PC-9 (cell line): ENCODE measurements around the gene UST. TPM values are rescaled to one million over a fixed set of nuclear protein-coding genes. Genes with fewer than 3 reads are reported as not detected.

ENCODE experiments used
- BruUV-seq: library from RNA; stranded (reverse); fragments of 400-500 nt; replicated peaks from 2 replicates; lab custom pipeline; 2021; lab: Mats Ljungman, UMichigan
- CTCF ChIA-PET: fragments of 300-600 bp; sonication (Branson Sonifier 250); formaldehyde crosslinking; loops from one replicate; lab custom pipeline; 2022; ENCODE audit warnings: antibody characterized with exemption; lab: Charles Lee
- POLR2A ChIA-PET: fragments of 300-600 bp; sonication (Branson Sonifier 250); formaldehyde crosslinking; loops from one replicate; lab custom pipeline; 2022; ENCODE audit warnings: antibody characterized with exemption; ENCODE audit not compliant: unreplicated experiment; lab: Charles Lee
- DNase-seq, 2 experiments: peaks; one replicate each; pipeline versions ENCODE4 v3.0.0 to v3.0.0-alpha.2; 2015 to 2022; ENCODE audit warnings: mixed read lengths in 1 of 2
- H2AFZ ChIP-seq: fragments of 200-600 bp; sonication (generic); 2 replicates; pipeline ENCODE4 v1.8.1; 2017; ENCODE audit warnings: antibody characterized with exemption
- H3F3A ChIP-seq: fragments of 200-600 bp; sonication (generic); 2 replicates; pipeline ENCODE4 v1.8.1; 2017; ENCODE audit warnings: antibody characterized with exemption, mild to moderate bottlenecking, low read depth; ENCODE audit not compliant: insufficient read depth
- H3K27ac ChIP-seq: fragments of 200-600 bp; sonication (generic); 2 replicates; pipeline ENCODE4 v1.6.1; 2016; ENCODE audit warnings: mixed run types
- H3K27me3 ChIP-seq: fragments of 200-600 bp; sonication (generic); 2 replicates; pipeline ENCODE4 v1.6.1; 2016; ENCODE audit warnings: low read depth, mixed run types; ENCODE audit not compliant: insufficient read depth
- H3K36me3 ChIP-seq: fragments of 200-600 bp; sonication (generic); 2 replicates; pipeline ENCODE4 v1.6.1; 2016; ENCODE audit warnings: low read depth, mixed run types
- H3K4me1 ChIP-seq: fragments of 200-600 bp; sonication (generic); replicated peaks from 2 replicates; pipeline ENCODE4 v1.6.1; 2016; ENCODE audit warnings: mixed run types; ENCODE audit not compliant: insufficient read depth
- H3K4me2 ChIP-seq: fragments of 200-600 bp; sonication (generic); 2 replicates; pipeline ENCODE4 v1.6.1; 2017; ENCODE audit warnings: mixed run types
- H3K4me3 ChIP-seq: fragments of 200-600 bp; sonication (generic); 2 replicates; pipeline ENCODE4 v1.6.1; 2016; ENCODE audit warnings: mixed run types
- H3K79me2 ChIP-seq: fragments of 200-600 bp; sonication (generic); 2 replicates; pipeline ENCODE4 v1.6.1; 2017; ENCODE audit warnings: low read depth, mixed run types
- H3K9me2 ChIP-seq: fragments of 200-600 bp; sonication (generic); 2 replicates; pipeline ENCODE4 v1.8.1; 2017; ENCODE audit warnings: mild to moderate bottlenecking; ENCODE audit not compliant: insufficient read depth
- H3K9me3 ChIP-seq: fragments of 200-600 bp; sonication (generic); 2 replicates; pipeline ENCODE4 v1.8.1; 2016; ENCODE audit warnings: low read depth; ENCODE audit not compliant: insufficient read depth
- H4K20me1 ChIP-seq: fragments of 200-600 bp; sonication (generic); 2 replicates; pipeline ENCODE4 v1.8.1; 2017; ENCODE audit not compliant: insufficient read depth
- EZH2 ChIP-seq: fragments of 200-600 bp; sonication (generic); IDR thresholded peaks from 2 replicates; pipeline ENCODE4 v1.8.0; 2017; ENCODE audit warnings: antibody characterized with exemption, low read depth
- intact Hi-C: fragments of 100-400 bp; cut with micrococcal nuclease; formaldehyde crosslinking; loops from one replicate; pipeline ENCODE4 v1.10.0; 2022; ENCODE audit not compliant: unreplicated experiment
- total RNA-seq: library from RNA; stranded (reverse); gene quantifications from 2 replicates; pipeline ENCODE4 v1.2.3, GENCODE V29; 2021
- TF ChIP-seq, protein P1 (sequence below): fragments of 200-600 bp; sonication (generic); conservative IDR thresholded peaks from 2 replicates; pipeline ENCODE4 v1.6.1; 2017; ENCODE audit warnings: mixed run types, antibody characterized with exemption, mild to moderate bottlenecking, moderate library complexity

UST gene
- total RNA-seq, 1 experiment from 2014 or later = 4.2 TPM

DNA sequence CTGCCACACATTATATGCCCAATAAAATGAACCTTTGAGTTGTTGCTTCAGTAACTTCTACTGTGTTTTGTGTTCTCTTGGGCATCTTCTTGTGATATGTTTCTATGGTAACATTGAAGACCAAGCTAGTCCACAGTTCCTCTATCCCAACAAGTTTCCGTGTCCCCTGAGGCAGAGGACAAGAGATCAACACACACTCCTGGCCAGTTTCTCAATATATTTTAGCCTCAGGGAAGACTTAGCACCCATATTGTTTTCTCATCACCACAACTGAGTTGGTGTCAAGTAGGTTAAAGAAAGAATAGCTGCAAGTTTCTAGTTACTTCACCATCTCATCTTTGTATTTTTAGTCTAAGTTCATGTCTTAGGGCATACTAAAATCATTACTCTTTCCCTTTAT is 277.5 kb downstream of the UST start:
- Histone ChIP-seq H3K9me2 (no peaks in the 10 kb centered on the region), H3K79me2 (no peaks in the 10 kb centered on the region), H3K4me1 (peaks cover 18% of the 10 kb centered on the region), H3K36me3 (no peaks in the 10 kb centered on the region), H3K4me2 (no peak overlapping the region), H3F3A (no peaks in the 10 kb centered on the region), H3K4me3 (no peak overlapping the region), H3K9me3 (no peaks in the 10 kb centered on the region), H4K20me1 (no peaks in the 10 kb centered on the region), H3K27ac (no peak overlapping the region), H2AFZ (no peak overlapping the region), H3K27me3 (no peaks in the 10 kb centered on the region)
- no peak for DNase-seq
- ChIA-PET POLR2A (no interaction called here), CTCF (no interaction called here)
- BruUV-seq = no TSS peak
- TF ChIP-seq, protein P1, sequence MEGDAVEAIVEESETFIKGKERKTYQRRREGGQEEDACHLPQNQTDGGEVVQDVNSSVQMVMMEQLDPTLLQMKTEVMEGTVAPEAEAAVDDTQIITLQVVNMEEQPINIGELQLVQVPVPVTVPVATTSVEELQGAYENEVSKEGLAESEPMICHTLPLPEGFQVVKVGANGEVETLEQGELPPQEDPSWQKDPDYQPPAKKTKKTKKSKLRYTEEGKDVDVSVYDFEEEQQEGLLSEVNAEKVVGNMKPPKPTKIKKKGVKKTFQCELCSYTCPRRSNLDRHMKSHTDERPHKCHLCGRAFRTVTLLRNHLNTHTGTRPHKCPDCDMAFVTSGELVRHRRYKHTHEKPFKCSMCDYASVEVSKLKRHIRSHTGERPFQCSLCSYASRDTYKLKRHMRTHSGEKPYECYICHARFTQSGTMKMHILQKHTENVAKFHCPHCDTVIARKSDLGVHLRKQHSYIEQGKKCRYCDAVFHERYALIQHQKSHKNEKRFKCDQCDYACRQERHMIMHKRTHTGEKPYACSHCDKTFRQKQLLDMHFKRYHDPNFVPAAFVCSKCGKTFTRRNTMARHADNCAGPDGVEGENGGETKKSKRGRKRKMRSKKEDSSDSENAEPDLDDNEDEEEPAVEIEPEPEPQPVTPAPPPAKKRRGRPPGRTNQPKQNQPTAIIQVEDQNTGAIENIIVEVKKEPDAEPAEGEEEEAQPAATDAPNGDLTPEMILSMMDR = no peak
- TF ChIP-seq EZH2 = no peak
- intact Hi-C loops = no loop called here

GRCh38 chr6:149025061-149025460 is 278.2 kb downstream of the UST start:
- Histone ChIP-seq H3K79me2 (no peaks in the 10 kb centered on the region), H4K20me1 (no peaks in the 10 kb centered on the region), H3K4me3 (no peak overlapping the region), H3K36me3 (no peaks in the 10 kb centered on the region), H3K27ac (no peak overlapping the region), H3K27me3 (no peaks in the 10 kb centered on the region), H3K4me2 (no peak overlapping the region), H3K9me2 (no peaks in the 10 kb centered on the region), H3K9me3 (no peaks in the 10 kb centered on the region), H3F3A (no peaks in the 10 kb centered on the region), H2AFZ (no peak overlapping the region), H3K4me1 (peaks cover 22% of the 10 kb centered on the region)
- BruUV-seq = no TSS peak
- no peak for TF ChIP-seq EZH2
- ChIA-PET CTCF (no interaction called here), POLR2A (no interaction called here)
- DNase-seq = no peak
- intact Hi-C loops = no loop called here

GRCh38 chr6:149026530-149026942 is 279.7 kb downstream of the UST start:
- peaks cover 20% of the 10 kb centered on the region for H3K4me1 ChIP-seq
- ChIA-PET POLR2A (no interaction called here), CTCF (interaction anchor here (0.7 kb wide), 1 partner anchor 466 kb away, joined by 3 read pairs; no protein-coding TSS in a partner anchor)
- no peaks in the 10 kb centered on the region for H3K79me2 ChIP-seq
- H3K27ac ChIP-seq = no peak overlapping the region
- no TSS peak for BruUV-seq
- no peak for TF ChIP-seq EZH2
- TF ChIP-seq, protein P1 = peak; percentile 75
- H3K9me3 ChIP-seq = no peaks in the 10 kb centered on the region
- H3K36me3 ChIP-seq = no peaks in the 10 kb centered on the region
- no peak overlapping the region for H2AFZ ChIP-seq
- intact Hi-C loops = loop anchor here (1.0 to 2.0 kb wide), 3 partner anchors 280 to 467 kb away; partner anchors contain the start of gene UST
- no peaks in the 10 kb centered on the region for H4K20me1 ChIP-seq
- peaks cover 14% of the 10 kb centered on the region for H3F3A ChIP-seq
- H3K9me2 ChIP-seq = no peaks in the 10 kb centered on the region
- no peaks in the 10 kb centered on the region for H3K27me3 ChIP-seq
- DNase-seq = no peak
- no peak overlapping the region for H3K4me3 ChIP-seq
- no peak overlapping the region for H3K4me2 ChIP-seq

- Histone ChIP-seq H4K20me1 (no peaks in the 10 kb centered on the region), H3K36me3 (no peaks in the 10 kb centered on the region), H2AFZ (no peak overlapping the region), H3K79me2 (no peaks in the 10 kb centered on the region), H3K27ac (no peak overlapping the region), H3K4me3 (no peak overlapping the region), H3F3A (peaks cover 22% of the 10 kb centered on the region), H3K9me2 (no peaks in the 10 kb centered on the region), H3K4me2 (no peak overlapping the region), H3K4me1 (peaks cover 28% of the 10 kb centered on the region), H3K9me3 (no peaks in the 10 kb centered on the region), H3K27me3 (no peaks in the 10 kb centered on the region)
- ChIA-PET POLR2A (no interaction called here), CTCF (no interaction called here)
- no TSS peak for BruUV-seq
- DNase-seq = no peak
- intact Hi-C loops = loop anchor here (2.0 kb wide), 1 partner anchor 281 kb away; the partner anchor contains the start of gene UST
- TF ChIP-seq, protein P1 = no peak
- TF ChIP-seq EZH2 = no peak
Observed at GRCh38 chr6:149027484-149027883, 280.7 kb downstream of the UST start.
